ENCODE results near the gene HSPB6. TPM values are rescaled to one million over a fixed set of nuclear protein-coding genes. Genes with fewer than 3 reads are reported as not detected.

The HSPB6 gene
- total and polyA plus RNA-seq, 12 donors = 21.1 to 932 (median 265) TPM

GRCh38 chr19:35760711-35761349 is 4.0 kb upstream of the HSPB6 start:
- peaks cover 24 to 32% of the 10 kb centered on the region in 2 donors for H3K4me1 ChIP-seq (replicated peaks in 1 of 2)
- TF ChIP-seq POLR2A (IDR thresholded peaks at IDR 0.05) (no peak), CTCF (IDR thresholded peaks at IDR 0.05) (no peak)
- H3K9me3 ChIP-seq (replicated peaks in 1 of 3) = no peaks in the 10 kb centered on the region
- no peaks in the 10 kb centered on the region for H3K27me3 ChIP-seq
- H3K4me3 ChIP-seq = no peak overlapping the region
- H3K36me3 ChIP-seq (replicated peaks in 1 of 2) = peaks cover 0 to 19% of the 10 kb centered on the region in 2 donors
- peak in 1 of 7 donors; percentile 44 for DNase-seq
- WGBS, 4 donors = 79 to 92% (median 81%) methylated on average over 4 of the region's 4 CpGs
- intact Hi-C loops (cut with DNase I) = no loop called here
- H3K27ac ChIP-seq = no peak overlapping the region

GRCh38 chr19:35759697-35760096 is 2.9 kb upstream of the HSPB6 start:
- 86 to 100% (median 90%) methylated on average over 2 of the region's 2 CpGs for WGBS, 4 donors
- TF ChIP-seq POLR2A (IDR thresholded peaks at IDR 0.05) (no peak), CTCF (IDR thresholded peaks at IDR 0.05) (no peak)
- Histone ChIP-seq H3K27me3 (no peaks in the 10 kb centered on the region), H3K9me3 (replicated peaks in 1 of 3) (no peaks in the 10 kb centered on the region), H3K36me3 (replicated peaks in 1 of 2) (peaks cover 0 to 19% of the 10 kb centered on the region in 2 donors), H3K4me1 (replicated peaks in 1 of 2) (peaks cover 32 to 35% of the 10 kb centered on the region in 2 donors), H3K4me3 (no peak overlapping the region), H3K27ac (no peak overlapping the region)
- intact Hi-C loops (cut with DNase I) = no loop called here
- DNase-seq = peak in 1 of 7 donors; percentile 18

DNA sequence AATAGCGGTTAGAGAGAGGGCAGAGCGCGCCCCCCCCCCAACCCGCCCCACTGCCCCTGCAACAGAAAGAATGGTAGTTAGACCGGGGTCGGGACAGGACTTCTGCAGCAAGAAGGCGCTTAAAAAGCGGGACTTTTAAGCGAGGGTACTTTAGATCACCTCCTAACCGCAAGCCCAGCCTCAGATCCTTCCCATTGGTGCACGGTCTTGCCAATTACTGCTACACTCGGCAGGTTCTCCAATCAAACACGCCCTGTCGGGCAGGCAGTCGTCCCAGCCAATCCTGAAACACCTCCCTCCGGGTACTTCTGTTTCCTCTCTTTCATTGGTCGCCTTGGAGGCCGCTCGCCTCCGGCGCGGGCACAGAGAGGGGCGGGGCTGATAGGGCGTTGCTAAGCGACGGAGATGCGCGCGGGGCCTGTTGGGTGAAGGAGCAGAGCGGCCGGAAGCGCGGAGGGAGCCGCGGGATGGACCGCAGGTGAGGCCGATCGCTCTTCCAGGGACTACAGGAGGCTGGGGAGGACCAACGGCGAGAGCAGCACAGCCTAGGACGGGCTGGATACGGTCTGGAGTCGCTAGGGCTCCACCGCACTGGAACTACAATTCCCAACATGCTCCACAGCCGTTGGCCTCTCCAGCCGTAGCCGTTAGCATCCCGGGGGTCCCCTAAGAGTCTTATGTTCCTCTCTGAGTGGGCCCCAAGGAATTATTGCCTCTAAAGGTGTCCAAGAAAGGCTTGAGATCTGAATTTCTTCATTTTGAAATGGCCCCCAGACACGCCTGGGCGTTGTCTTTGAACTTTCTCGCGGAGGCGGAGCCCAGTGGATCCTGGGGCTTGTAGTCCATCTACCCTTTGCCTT is 1.1 kb upstream of the HSPB6 start, which contains the start of gene PROSER3:
TSS of gene PROSER3 (plus strand) at position 428 of the 860 bp plus-strand sequence. CDS start at position 468, 40 bp downstream.
- DNase-seq = peak; percentile 98 to 100 (median 99)
- Histone ChIP-seq H3K4me3 (peak within 1 kb of the TSS; percentile 62 to 89 (median 72)), H3K4me1 (replicated peaks in 1 of 2) (peaks cover 33 to 35% of the 10 kb centered on the region in 2 donors), H3K36me3 (replicated peaks in 1 of 2) (peaks cover 0 to 22% of the 10 kb centered on the region in 2 donors), H3K27ac (peak within 1 kb of the TSS; percentile 91 to 97 (median 96)), H3K27me3 (no peaks in the 10 kb centered on the region), H3K9me3 (replicated peaks in 1 of 3) (no peaks in the 10 kb centered on the region)
- intact Hi-C loops (cut with DNase I) = no loop called here
- 0 to 1% (median 0%) methylated on average over 26 to 53 of the region's 53 CpGs for WGBS, 4 donors
- TF ChIP-seq CTCF (IDR thresholded peaks at IDR 0.05) = no peak
- peak; percentile 50 to 74 for TF ChIP-seq POLR2A (IDR thresholded peaks at IDR 0.05)

GRCh38 chr19:35757231-35757748 is 461 bp upstream of the HSPB6 start:
- Histone ChIP-seq H3K36me3 (replicated peaks in 1 of 2) (peaks cover 0 to 27% of the 10 kb centered on the region in 2 donors), H3K4me1 (replicated peaks in 1 of 2) (peaks cover 33 to 35% of the 10 kb centered on the region in 2 donors)

More at GRCh38 chr19:35757231-35757748, 461 bp upstream of the HSPB6 start:
- H3K27ac ChIP-seq = peak overlapping the region; percentile 91 to 97 (median 96)
- DNase-seq = peak; percentile 73 to 92 (median 88)
- H3K4me3 ChIP-seq = peak overlapping the region in 2 of 4 donors; percentile 11 to 79
- intact Hi-C loops (cut with DNase I) = no loop called here
- WGBS, 4 donors = 2 to 11% (median 7%) methylated on average over 5 to 19 of the region's 19 CpGs
- TF ChIP-seq POLR2A (IDR thresholded peaks at IDR 0.05) = peak in 1 of 2 donors; percentile 46
- no peak for TF ChIP-seq CTCF (IDR thresholded peaks at IDR 0.05)
- H3K9me3 ChIP-seq (replicated peaks in 1 of 3) = no peaks in the 10 kb centered on the region
- H3K27me3 ChIP-seq = no peaks in the 10 kb centered on the region

Data from adrenal gland (tissue), 12 donors.